MM.1S (cell line): Measurements from ENCODE around the gene RPS6KA3.

Experiments
- DNase-seq: peaks from one replicate; pipeline ENCODE4 v3.0.0-alpha.2; 2015
- H2AFZ ChIP-seq: fragments of 300-600 bp; sonication (generic); 2 replicates; pipeline ENCODE4 v1.6.0; 2016; ENCODE audit warnings: antibody characterized with exemption, low read length
- H3F3A ChIP-seq: fragments of 300-600 bp; sonication (generic); 2 replicates; pipeline ENCODE4 v1.6.1; 2016; ENCODE audit warnings: mild to moderate bottlenecking, antibody characterized with exemption, low read length, moderate library complexity, mixed read lengths; ENCODE audit not compliant: insufficient read depth
- H3K27ac ChIP-seq: fragments of 300-600 bp; sonication (generic); 2 replicates; pipeline ENCODE4 v1.5.1; 2016; ENCODE audit warnings: mild to moderate bottlenecking, low read length
- H3K27me3 ChIP-seq: fragments of 300-600 bp; sonication (generic); replicated peaks from 2 replicates; pipeline ENCODE4 v1.6.0; 2016; ENCODE audit warnings: low read length; ENCODE audit not compliant: insufficient read depth
- H3K36me3 ChIP-seq: fragments of 300-600 bp; sonication (generic); replicated peaks from 2 replicates; pipeline ENCODE4 v1.6.1; 2016; ENCODE audit warnings: mild to moderate bottlenecking, low read length, mixed read lengths; ENCODE audit not compliant: insufficient read depth
- H3K4me1 ChIP-seq: fragments of 300-600 bp; sonication (generic); 2 replicates; pipeline ENCODE4 v1.6.1; 2016; ENCODE audit warnings: low read length, mixed read lengths
- H3K4me2 ChIP-seq: fragments of 300-600 bp; sonication (generic); 2 replicates; pipeline ENCODE4 v1.6.0; 2016; ENCODE audit warnings: low read depth, low read length
- H3K4me3 ChIP-seq: fragments of 300-600 bp; sonication (generic); 2 replicates; pipeline ENCODE4 v1.5.1; 2016; ENCODE audit warnings: low read length, mixed read lengths
- H3K79me2 ChIP-seq: fragments of 300-600 bp; sonication (generic); 2 replicates; pipeline ENCODE4 v1.6.1; 2016; ENCODE audit warnings: mixed run types, low read length, mixed read lengths
- H3K9ac ChIP-seq: fragments of 300-600 bp; sonication (generic); 2 replicates; pipeline ENCODE4 v1.6.1; 2016; ENCODE audit warnings: low read length, mixed read lengths
- H3K9me2 ChIP-seq: fragments of 300-600 bp; sonication (generic); replicated peaks from 2 replicates; pipeline ENCODE4 v1.6.1; 2016; ENCODE audit warnings: mild to moderate bottlenecking, low read length, mixed read lengths; ENCODE audit not compliant: insufficient read depth
- H3K9me3 ChIP-seq: fragments of 300-600 bp; sonication (generic); replicated peaks from 2 replicates; pipeline ENCODE4 v1.6.1; 2016; ENCODE audit warnings: mild to moderate bottlenecking, low read length, mixed read lengths; ENCODE audit not compliant: insufficient read depth
- H4K20me1 ChIP-seq: fragments of 300-600 bp; sonication (generic); 2 replicates; pipeline ENCODE4 v1.6.1; 2016; ENCODE audit warnings: mild to moderate bottlenecking, low read length, moderate library complexity, mixed read lengths; ENCODE audit not compliant: insufficient read depth
- CTCF ChIP-seq: fragments of 300-600 bp; sonication (generic); IDR thresholded peaks from 2 replicates; pipeline ENCODE4 v1.5.1; 2016; ENCODE audit warnings: antibody characterized with exemption, low read length, mixed read lengths
- EZH2 ChIP-seq: fragments of 300-600 bp; sonication (generic); optimal IDR thresholded peaks from 2 replicates; pipeline ENCODE3; 2017; ENCODE audit warnings: low read depth, mild to moderate bottlenecking, antibody characterized with exemption, low read length, mixed read lengths
- EZH2phosphoT487 ChIP-seq: fragments of 300-600 bp; sonication (generic); IDR thresholded peaks from 2 replicates; pipeline ENCODE4 v1.6.1; 2018; ENCODE audit warnings: antibody characterized with exemption, low read length

RPS6KA3 gene

GRCh38 chrX:20267931-20268701, 1.4 kb upstream of the RPS6KA3 start:
- TF ChIP-seq EZH2phosphoT487 (no peak), CTCF (no peak), EZH2 (no peak)
- H3K36me3 ChIP-seq = no peaks in the 10 kb centered on the region
- peak overlapping the region; percentile 69; the same call in 1 of the 2 replicates for H3K4me3 ChIP-seq
- no peak overlapping the region for H3K27ac ChIP-seq
- H3K4me2 ChIP-seq = peak overlapping the region; percentile 68; the same call in 1 of the 2 replicates
- no peaks in the 10 kb centered on the region for H3K9me3 ChIP-seq
- H3K9ac ChIP-seq = no peak overlapping the region
- DNase-seq = no peak
- H3K27me3 ChIP-seq = no peaks in the 10 kb centered on the region
- H2AFZ ChIP-seq = peak overlapping the region; percentile 75
- no peaks in the 10 kb centered on the region for H3K9me2 ChIP-seq
- peaks cover 32% of the 10 kb centered on the region for H3K79me2 ChIP-seq
- H4K20me1 ChIP-seq = no peaks in the 10 kb centered on the region
- peaks cover 3% of the 10 kb centered on the region for H3F3A ChIP-seq
- H3K4me1 ChIP-seq = peaks cover 10% of the 10 kb centered on the region; the same call in 1 of the 2 replicates

- TF ChIP-seq EZH2phosphoT487 = no peak
- no peak for TF ChIP-seq CTCF
- no peak for TF ChIP-seq EZH2
- Histone ChIP-seq H4K20me1 (no peaks in the 10 kb centered on the region), H3F3A (peaks cover 3% of the 10 kb centered on the region), H3K4me2 (peak overlapping the region; percentile 68), H3K79me2 (peaks cover 36% of the 10 kb centered on the region), H3K9ac (0 out of 2 replicates have a peak overlapping the region, but pooled peaks have one; percentile 37), H3K9me2 (no peaks in the 10 kb centered on the region), H3K4me3 (peak overlapping the region; percentile 69), H3K27me3 (no peaks in the 10 kb centered on the region), H3K36me3 (no peaks in the 10 kb centered on the region), H3K27ac (no peak overlapping the region), H3K4me1 (peaks cover 13% of the 10 kb centered on the region; the same call in 1 of the 2 replicates), H3K9me3 (no peaks in the 10 kb centered on the region), H2AFZ (peak overlapping the region; percentile 75)
- no peak for DNase-seq
These were observed 860 bp upstream of the RPS6KA3 start for GRCh38 chrX:20267607-20267930.

GRCh38 chrX:20265726-20266681, 705 bp downstream of the RPS6KA3 start:
- H3K9me3 ChIP-seq = no peaks in the 10 kb centered on the region
- peak overlapping the region; percentile 68 for H3K9ac ChIP-seq
- H3K36me3 ChIP-seq = no peaks in the 10 kb centered on the region
- no peaks in the 10 kb centered on the region for H3K27me3 ChIP-seq
- DNase-seq = peak; percentile 13
- H3K79me2 ChIP-seq = peaks cover 50% of the 10 kb centered on the region
- no peaks in the 10 kb centered on the region for H3K9me2 ChIP-seq
- peak overlapping the region; percentile 35; the same call in 1 of the 2 replicates for H3K27ac ChIP-seq
- no peak overlapping the region; the same call in 1 of the 2 replicates for H2AFZ ChIP-seq
- H3K4me3 ChIP-seq = peak overlapping the region; percentile 63
- peak overlapping the region; percentile 70; the same call in 1 of the 2 replicates for H3K4me2 ChIP-seq
- peaks cover 3% of the 10 kb centered on the region for H3F3A ChIP-seq
- H4K20me1 ChIP-seq = no peaks in the 10 kb centered on the region
- H3K4me1 ChIP-seq = peaks cover 13% of the 10 kb centered on the region; the same call in 1 of the 2 replicates
- TF ChIP-seq CTCF = no peak
- TF ChIP-seq EZH2 = no peak
- no peak for TF ChIP-seq EZH2phosphoT487
